Natural killer cell (primary cell): ENCODE measurements around the gene NEUROD2. TPM values are rescaled to one million over a fixed set of nuclear protein-coding genes. Genes with fewer than 3 reads are reported as not detected.

Source experiments
- ATAC-seq, 3 donors: fragments of 150-1000 bp in 2 of 3; fragments of 200-7000 bp in 1 of 3; cut with Tn5 transposase; 1 replicate in 1 of 3; 2 replicates in 2 of 3; pipeline ENCODE4 v1.10.0; 2021; ENCODE audit warnings: mild to moderate bottlenecking in 2 of 3, moderate library complexity in 2 of 3
- DNase-seq, 2 donors: peaks; one replicate each; pipeline versions ENCODE4 v3.0.0 to v3.0.0-alpha.2; 2013 to 2021; ENCODE audit warnings: mixed read lengths in 1 of 2
- H3K27ac ChIP-seq: one replicate; pipeline ENCODE4 v1.5.1; 2013; ENCODE audit warnings: mild to moderate bottlenecking, low read length
- H3K27me3 ChIP-seq: one replicate; pipeline ENCODE4 v1.6.1; 2013; ENCODE audit warnings: low read length; ENCODE audit not compliant: control insufficient read depth, insufficient read depth
- H3K36me3 ChIP-seq: one replicate; pipeline ENCODE4 v1.6.1; 2013; ENCODE audit warnings: low read length; ENCODE audit not compliant: control insufficient read depth, insufficient read depth
- H3K4me1 ChIP-seq: one replicate; pipeline ENCODE4 v1.6.1; 2013; ENCODE audit warnings: low read length; ENCODE audit not compliant: control insufficient read depth, insufficient read depth
- H3K4me3 ChIP-seq: one replicate; pipeline ENCODE4 v1.5.1; 2013; ENCODE audit warnings: low read length
- H3K9me3 ChIP-seq: one replicate; pipeline ENCODE4 v1.6.1; 2013; ENCODE audit warnings: low read length; ENCODE audit not compliant: control insufficient read depth, insufficient read depth
- H3K27ac Mint-ChIP-seq, 2 donors: one replicate each; pipeline ENCODE4 v1.8.0; 2022; ENCODE audit warnings: mild to moderate bottlenecking in 2 of 2, mixed read lengths in 2 of 2, moderate library complexity in 1 of 2
- H3K27me3 Mint-ChIP-seq, 2 donors: one replicate each; pipeline ENCODE4 v1.8.0; 2022; ENCODE audit warnings: low read depth in 2 of 2, mixed read lengths in 2 of 2
- H3K36me3 Mint-ChIP-seq: one replicate; pipeline ENCODE4 v1.8.0; 2022; ENCODE audit warnings: mixed read lengths
- H3K4me1 Mint-ChIP-seq, 2 donors: one replicate each; pipeline ENCODE4 v1.8.0; 2022; ENCODE audit warnings: mixed read lengths in 2 of 2
- H3K4me3 Mint-ChIP-seq: one replicate; pipeline ENCODE4 v1.8.0; 2022; ENCODE audit warnings: mild to moderate bottlenecking, moderate library complexity, mixed read lengths
- H3K9me3 Mint-ChIP-seq, 2 donors: one replicate each; pipeline ENCODE4 v1.8.0; 2022; ENCODE audit warnings: mixed read lengths in 2 of 2
- CTCF ChIP-seq: fragments of 200-600 bp; IDR thresholded peaks from one replicate; pipeline ENCODE4 v1.8.0; 2022; ENCODE audit warnings: antibody characterized with exemption
- WGBS: methylation state at CpG from one replicate; pipeline ENCODE4 v1.1.7; 2013; ENCODE audit warnings: missing lambda C conversion rate; ENCODE audit not compliant: insufficient coverage; 5-methylcytosine and 5-hydroxymethylcytosine counted together
- intact Hi-C: fragments of 100-400 bp; cut with micrococcal nuclease; formaldehyde crosslinking; loops from one replicate; pipeline ENCODE4 v1.14.2; 2022
- total RNA-seq, 4 donors: library from RNA; stranded (reverse); fragments of 120-200 nt in 1 of 4; gene quantifications; one replicate each; pipeline versions ENCODE4 v1.2.3 to v1.2.4, GENCODE V29; 2013 to 2022

NEUROD2 gene
- total RNA-seq, 3 donors from 2014 or later (not counting 1 experiment from before 2014, with no cell fraction given), result not detected

DNA sequence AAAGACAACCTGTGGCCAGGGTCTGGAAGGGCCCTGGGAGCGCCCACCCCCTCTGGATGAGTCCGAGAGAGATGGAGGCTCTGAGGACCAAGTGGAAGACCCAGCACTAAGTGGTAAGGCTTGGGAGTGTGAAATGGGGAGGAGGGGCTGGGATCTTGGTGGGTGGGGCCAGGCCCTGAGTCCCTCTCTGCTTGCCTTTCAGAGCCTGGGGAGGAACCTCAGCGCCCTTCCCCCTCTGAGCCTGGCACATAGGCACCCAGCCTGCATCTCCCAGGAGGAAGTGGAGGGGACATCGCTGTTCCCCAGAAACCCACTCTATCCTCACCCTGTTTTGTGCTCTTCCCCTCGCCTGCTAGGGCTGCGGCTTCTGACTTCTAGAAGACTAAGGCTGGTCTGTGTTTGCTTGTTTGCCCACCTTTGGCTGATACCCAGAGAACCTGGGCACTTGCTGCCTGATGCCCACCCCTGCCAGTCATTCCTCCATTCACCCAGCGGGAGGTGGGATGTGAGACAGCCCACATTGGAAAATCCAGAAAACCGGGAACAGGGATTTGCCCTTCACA is 28.0 kb upstream of the NEUROD2 start:
- H3K27ac ChIP-seq, result no peak overlapping the region
- no peaks in the 10 kb centered on the region for H3K27me3 ChIP-seq
- no peaks in the 10 kb centered on the region for H3K9me3 ChIP-seq
- Mint-ChIP-seq H3K27ac (peak overlapping the region; percentile 86 to 92), H3K4me1 (peaks cover 34 to 47% of the 10 kb centered on the region in 2 donors), H3K27me3 (peaks cover 0 to 10% of the 10 kb centered on the region in 2 donors), H3K9me3 (no peaks in the 10 kb centered on the region), H3K36me3 (no peaks in the 10 kb centered on the region), H3K4me3 (no peak overlapping the region)
- ATAC-seq, result no peak
- H3K4me1 ChIP-seq, result peaks cover 46% of the 10 kb centered on the region
- no peak overlapping the region for H3K4me3 ChIP-seq
- H3K36me3 ChIP-seq, result no peaks in the 10 kb centered on the region
- DNase-seq, result no peak
- WGBS, result 91% methylated on average over 8 of the region's 8 CpGs
- no peak for TF ChIP-seq CTCF
- intact Hi-C loops, result loop anchor here (2.0 to 5.0 kb wide), 3 partner anchors 13 to 117 kb away; no protein-coding TSS in a partner anchor

DNA sequence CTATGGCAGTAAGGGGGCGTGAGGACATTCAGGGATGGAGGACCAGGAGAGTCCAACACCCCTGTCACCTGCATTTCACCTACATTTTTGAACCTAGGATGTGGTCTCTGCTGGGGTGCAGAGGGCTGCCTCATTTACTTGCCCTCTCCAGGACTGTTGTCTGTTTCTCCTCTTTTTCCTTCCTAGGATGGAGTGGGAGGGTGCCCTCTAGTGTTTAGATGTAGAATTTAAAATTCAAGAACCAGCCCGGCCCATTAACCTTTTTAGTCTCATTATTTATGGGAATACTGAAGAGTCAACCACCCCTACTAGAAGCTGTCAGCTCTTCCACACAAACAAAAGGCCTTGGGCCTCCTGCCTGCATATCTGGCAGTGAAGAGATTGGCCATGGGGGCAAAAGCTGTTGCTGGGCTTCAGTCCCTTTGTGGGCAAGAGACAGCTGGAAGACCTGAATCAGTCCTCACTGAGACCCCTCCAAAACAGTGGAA is 26.7 kb upstream of the NEUROD2 start:
- H3K4me1 Mint-ChIP-seq, result peaks cover 21 to 35% of the 10 kb centered on the region in 2 donors
- H3K27ac ChIP-seq, result no peak overlapping the region
- ATAC-seq (no peak), DNase-seq (peak in 1 of 2 donors; percentile 69)
- peak overlapping the region in 1 of 2 donors; percentile 54 for H3K27ac Mint-ChIP-seq
- peaks cover 0 to 12% of the 10 kb centered on the region in 2 donors for H3K27me3 Mint-ChIP-seq
- H3K36me3 ChIP-seq, result no peaks in the 10 kb centered on the region
- H3K27me3 ChIP-seq, result no peaks in the 10 kb centered on the region
- H3K36me3 Mint-ChIP-seq, result no peaks in the 10 kb centered on the region
- intact Hi-C loops, result no loop called here
- WGBS, result 64% methylated on average over 2 of the region's 2 CpGs
- H3K4me3 Mint-ChIP-seq, result peak overlapping the region; percentile 37
- no peaks in the 10 kb centered on the region for H3K9me3 Mint-ChIP-seq
- no peaks in the 10 kb centered on the region for H3K9me3 ChIP-seq
- TF ChIP-seq CTCF, result peak; percentile 85
- H3K4me1 ChIP-seq, result peaks cover 33% of the 10 kb centered on the region
- no peak overlapping the region for H3K4me3 ChIP-seq

DNA sequence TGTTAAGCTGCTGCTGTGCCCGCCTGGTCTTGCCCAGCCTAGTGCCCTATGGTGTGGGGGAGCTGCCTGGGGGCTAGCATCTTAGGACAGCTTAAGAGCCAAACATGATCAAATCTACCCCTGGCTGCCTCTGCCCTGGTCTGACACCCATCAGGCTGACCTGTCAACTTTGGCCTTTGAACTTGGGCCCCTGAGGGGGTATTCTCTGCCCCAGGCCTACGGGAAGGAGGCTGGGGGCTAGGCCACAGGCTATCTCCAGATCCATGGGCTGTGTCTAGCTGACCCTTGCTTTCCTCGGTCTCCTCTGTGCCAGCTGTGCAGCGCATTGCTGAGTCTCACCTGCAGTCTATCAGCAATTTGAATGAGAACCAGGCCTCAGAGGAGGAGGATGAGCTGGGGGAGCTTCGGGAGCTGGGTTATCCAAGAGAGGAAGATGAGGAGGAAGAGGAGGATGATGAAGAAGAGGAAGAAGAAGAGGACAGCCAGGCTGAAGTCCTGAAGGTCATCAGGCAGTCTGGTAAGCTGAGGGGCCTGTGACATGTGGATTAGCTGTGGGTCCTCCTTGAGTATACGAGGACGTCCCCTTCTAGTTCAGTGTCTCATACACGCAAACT is 26.0 kb upstream of the NEUROD2 start:
- Mint-ChIP-seq H3K4me1 (peaks cover 13 to 27% of the 10 kb centered on the region in 2 donors), H3K27ac (no peak overlapping the region), H3K27me3 (peaks cover 0 to 14% of the 10 kb centered on the region in 2 donors), H3K4me3 (no peak overlapping the region), H3K9me3 (no peaks in the 10 kb centered on the region), H3K36me3 (no peaks in the 10 kb centered on the region)
- no peaks in the 10 kb centered on the region for H3K9me3 ChIP-seq
- DNase-seq, result no peak
- H3K27me3 ChIP-seq, result no peaks in the 10 kb centered on the region
- no peaks in the 10 kb centered on the region for H3K36me3 ChIP-seq
- 76% methylated on average over 8 of the region's 8 CpGs for WGBS
- H3K27ac ChIP-seq, result no peak overlapping the region
- no peak for ATAC-seq
- no peak overlapping the region for H3K4me3 ChIP-seq
- intact Hi-C loops, result no loop called here
- no peak for TF ChIP-seq CTCF
- H3K4me1 ChIP-seq, result peaks cover 26% of the 10 kb centered on the region
